CD4-positive, alpha-beta T cell (primary cell): ENCODE results near the gene ITGB2. TPM values are rescaled to one million over a fixed set of nuclear protein-coding genes. Genes with fewer than 3 reads are reported as not detected.

Experiments
- ATAC-seq: fragments of 200-7000 bp; cut with Tn5 transposase; one replicate; pipeline ENCODE4 v1.10.0; 2022; ENCODE audit warnings: mild to moderate bottlenecking; ENCODE audit not compliant: poor library complexity
- CTCF ChIA-PET: fragments of 350-600 bp; sonication (Branson Sonifier 250); formaldehyde crosslinking; loops from one replicate; lab custom pipeline; 2021; ENCODE audit warnings: antibody characterized with exemption, inconsistent platforms; lab: Charles Lee
- POLR2A ChIA-PET: fragments of 350-600 bp; sonication (Branson Sonifier 250); formaldehyde crosslinking; loops from one replicate; lab custom pipeline; 2021; ENCODE audit warnings: antibody characterized with exemption, inconsistent platforms; lab: Charles Lee
- DNase-seq, 14 experiments: peaks; one replicate each; pipeline ENCODE4 v3.0.0-alpha.2; 2013 to 2020; ENCODE audit warnings: mixed read lengths in 2 of 14
- H3K27ac ChIP-seq, 2 donors: one replicate each; pipeline versions ENCODE4 v1.5.1 to v1.7.0; 2013; ENCODE audit warnings: low read length in 2 of 2, low read depth in 1 of 2, mild to moderate bottlenecking in 1 of 2
- H3K27me3 ChIP-seq, 2 experiments: 1 replicate in 1 of 2; 2 replicates in 1 of 2; pipeline versions ENCODE4 v1.6.1 to v1.7.0; 2013; ENCODE audit warnings: low read length in 2 of 2, control low read depth in 1 of 2, mild to moderate bottlenecking in 1 of 2, moderate library complexity in 1 of 2; ENCODE audit not compliant: insufficient read depth in 2 of 2, control insufficient read depth in 1 of 2
- H3K36me3 ChIP-seq: one replicate; pipeline ENCODE4 v1.6.1; 2013; ENCODE audit warnings: low read length, control low read depth; ENCODE audit not compliant: insufficient read depth
- H3K4me1 ChIP-seq: one replicate; pipeline ENCODE4 v1.6.1; 2013; ENCODE audit warnings: low read length, control low read depth; ENCODE audit not compliant: insufficient read depth
- H3K4me3 ChIP-seq: one replicate; pipeline ENCODE4 v1.5.1; 2013; ENCODE audit warnings: mild to moderate bottlenecking, low read length, moderate library complexity
- H3K9me3 ChIP-seq, 2 experiments: 1 replicate in 1 of 2; 2 replicates in 1 of 2; pipeline versions ENCODE4 v1.6.1 to v1.7.0; 2013; ENCODE audit warnings: low read length in 2 of 2, mild to moderate bottlenecking in 2 of 2, control low read depth in 1 of 2, moderate library complexity in 1 of 2; ENCODE audit not compliant: control insufficient read depth in 1 of 2, insufficient read depth in 1 of 2
- H3K27ac Mint-ChIP-seq: one replicate; pipeline ENCODE4 v1.8.0; 2020; ENCODE audit warnings: mixed read lengths
- H3K27me3 Mint-ChIP-seq: one replicate; pipeline ENCODE4 v1.8.0; 2021; ENCODE audit warnings: mixed read lengths
- H3K36me3 Mint-ChIP-seq: one replicate; pipeline ENCODE4 v1.8.0; 2021; ENCODE audit warnings: low read depth, mixed read lengths
- H3K4me1 Mint-ChIP-seq: one replicate; pipeline ENCODE4 v1.8.0; 2021; ENCODE audit warnings: low read depth, mixed read lengths
- H3K4me3 Mint-ChIP-seq: one replicate; pipeline ENCODE4 v1.8.0; 2020; ENCODE audit warnings: mild to moderate bottlenecking, mixed read lengths
- H3K9me3 Mint-ChIP-seq: one replicate; pipeline ENCODE4 v1.8.0; 2020; ENCODE audit warnings: mixed read lengths
- CTCF ChIP-seq: fragments of 200-600 bp; IDR thresholded peaks from one replicate; pipeline ENCODE4 v1.8.0; 2022; ENCODE audit warnings: antibody characterized with exemption, mild to moderate bottlenecking
- intact Hi-C, 2 experiments: fragments of 100-400 bp; cut with DNase I in 1 of 2; cut with micrococcal nuclease in 1 of 2; formaldehyde crosslinking; loops; one replicate each; pipeline versions ENCODE4 v1.15.1 to v1.9.0; 2023 to 2025; cut with DNase I, micrococcal nuclease
- total RNA-seq, 174 experiments: library from RNA in 2 of 174; stranded (reverse) in 2 of 174; gene quantifications; one replicate each; pipeline ENCODE4 v1.2.3 and lab custom pipeline; 2021 to 2026

ITGB2 gene
- total RNA-seq, 2 experiments from 2014 or later: 283 to 284 TPM

DNA sequence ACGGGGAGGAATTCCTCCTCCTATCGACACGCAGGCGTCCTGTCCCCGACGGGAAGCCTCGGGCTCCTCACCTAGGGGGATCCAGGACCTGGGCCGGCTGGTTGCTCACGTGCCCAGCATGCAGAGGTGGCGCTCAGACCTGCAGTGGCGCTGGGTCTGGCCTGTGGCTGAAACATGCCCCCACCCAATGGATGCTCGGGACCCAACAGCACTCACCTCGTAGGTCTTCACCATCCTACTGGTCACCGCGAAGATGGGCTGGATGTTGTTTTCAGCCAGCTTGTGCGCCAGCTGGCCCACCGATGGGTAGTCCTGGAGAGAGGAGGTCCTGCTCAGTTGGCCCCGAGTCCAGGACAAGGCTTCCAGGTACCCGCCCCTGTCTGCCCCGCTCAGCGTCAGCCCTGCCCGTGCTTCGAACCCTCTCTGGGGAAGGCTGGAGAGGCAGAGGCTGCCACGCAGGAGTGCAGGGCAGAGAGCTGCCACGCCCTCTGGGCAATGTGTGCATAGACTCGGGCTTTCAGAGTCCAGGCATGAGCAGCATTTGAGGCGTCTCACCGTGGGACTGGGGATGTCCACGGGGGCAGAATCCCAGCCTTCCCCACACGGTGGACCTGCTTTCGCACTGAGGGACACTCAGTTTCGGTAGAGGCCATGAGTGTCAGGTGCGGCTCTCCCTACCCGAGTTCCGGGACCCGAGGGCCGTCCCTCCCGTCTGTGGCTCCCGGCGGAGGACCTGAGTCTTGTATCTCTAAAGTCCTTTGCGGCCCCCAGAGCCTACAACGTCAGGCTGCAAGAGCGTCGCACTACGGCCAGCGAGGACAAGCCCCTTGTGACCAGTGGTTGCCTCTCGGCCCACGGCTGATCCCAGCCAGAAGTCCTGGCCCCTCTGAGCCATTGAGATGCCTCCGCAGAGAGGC lies 21.6 kb downstream of the ITGB2 start:
- POLR2A ChIA-PET: interaction anchor here (1.2 to 3.8 kb wide), 3 partner anchors 13 to 33 kb away, joined by 4 to 13 read pairs (median 5); no protein-coding TSS in a partner anchor
- peaks cover under 1% of the 10 kb centered on the region for H3K4me1 Mint-ChIP-seq
- no peak for ATAC-seq

DNA sequence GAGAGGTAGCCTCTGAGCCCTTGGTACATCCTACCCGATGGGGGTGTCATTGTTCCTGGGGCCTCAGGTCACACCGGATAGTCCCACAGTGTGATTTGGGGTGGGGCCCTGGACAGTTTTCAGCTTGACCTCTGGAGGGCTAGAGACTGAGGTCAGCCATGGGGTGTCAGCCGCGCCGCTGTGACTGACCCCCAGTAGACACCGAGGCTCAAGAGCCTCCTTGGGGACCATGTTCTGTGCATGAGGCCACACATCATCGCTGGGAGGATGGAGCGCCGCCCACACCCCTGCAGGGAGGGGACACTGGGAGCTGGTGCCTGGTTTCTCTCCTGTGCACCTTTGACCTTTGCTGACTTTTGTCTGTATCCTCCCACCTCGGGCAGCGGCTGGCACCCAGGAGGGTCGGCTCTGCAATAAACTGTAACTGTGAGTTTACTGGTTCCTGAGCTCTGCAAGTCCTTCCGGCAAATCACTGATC lies 22.6 kb downstream of the ITGB2 start:
- H3K36me3 Mint-ChIP-seq: peaks cover 73% of the 10 kb centered on the region
- no peak overlapping the region for H3K4me3 Mint-ChIP-seq
- H3K27me3 ChIP-seq: no peaks in the 10 kb centered on the region
- no peak for TF ChIP-seq CTCF
- no peaks in the 10 kb centered on the region for H3K27me3 Mint-ChIP-seq
- DNase-seq: no peak
- peaks cover 93% of the 10 kb centered on the region for H3K36me3 ChIP-seq
- ChIA-PET POLR2A (interaction anchor here (1.2 to 3.8 kb wide), 5 partner anchors 13 to 34 kb away, joined by 4 to 13 read pairs (median 5); no protein-coding TSS in a partner anchor), CTCF (no interaction called here)
- no peaks in the 10 kb centered on the region for H3K9me3 Mint-ChIP-seq
- intact Hi-C loops: no loop called here
- peaks cover 21% of the 10 kb centered on the region for H3K4me1 ChIP-seq
- H3K4me1 Mint-ChIP-seq: peaks cover 7% of the 10 kb centered on the region
- no peak for ATAC-seq
- H3K27ac ChIP-seq: no peak overlapping the region
- H3K27ac Mint-ChIP-seq: no peak overlapping the region
- H3K9me3 ChIP-seq: no peaks in the 10 kb centered on the region
- H3K4me3 ChIP-seq: no peak overlapping the region

More for the DNA sequence above, 21.6 kb downstream of the ITGB2 start:
- peaks cover 93% of the 10 kb centered on the region for H3K36me3 ChIP-seq
- no peak overlapping the region for H3K4me3 ChIP-seq
- no peaks in the 10 kb centered on the region for H3K27me3 ChIP-seq
- Mint-ChIP-seq H3K36me3 (peaks cover 69% of the 10 kb centered on the region), H3K4me3 (no peak overlapping the region), H3K27ac (no peak overlapping the region), H3K27me3 (no peaks in the 10 kb centered on the region), H3K9me3 (no peaks in the 10 kb centered on the region)
- H3K27ac ChIP-seq: no peak overlapping the region
- no peaks in the 10 kb centered on the region for H3K9me3 ChIP-seq
- intact Hi-C loops: no loop called here
- no peak for DNase-seq
- CTCF ChIA-PET: no interaction called here
- no peak for TF ChIP-seq CTCF
- peaks cover 12% of the 10 kb centered on the region for H3K4me1 ChIP-seq

DNA sequence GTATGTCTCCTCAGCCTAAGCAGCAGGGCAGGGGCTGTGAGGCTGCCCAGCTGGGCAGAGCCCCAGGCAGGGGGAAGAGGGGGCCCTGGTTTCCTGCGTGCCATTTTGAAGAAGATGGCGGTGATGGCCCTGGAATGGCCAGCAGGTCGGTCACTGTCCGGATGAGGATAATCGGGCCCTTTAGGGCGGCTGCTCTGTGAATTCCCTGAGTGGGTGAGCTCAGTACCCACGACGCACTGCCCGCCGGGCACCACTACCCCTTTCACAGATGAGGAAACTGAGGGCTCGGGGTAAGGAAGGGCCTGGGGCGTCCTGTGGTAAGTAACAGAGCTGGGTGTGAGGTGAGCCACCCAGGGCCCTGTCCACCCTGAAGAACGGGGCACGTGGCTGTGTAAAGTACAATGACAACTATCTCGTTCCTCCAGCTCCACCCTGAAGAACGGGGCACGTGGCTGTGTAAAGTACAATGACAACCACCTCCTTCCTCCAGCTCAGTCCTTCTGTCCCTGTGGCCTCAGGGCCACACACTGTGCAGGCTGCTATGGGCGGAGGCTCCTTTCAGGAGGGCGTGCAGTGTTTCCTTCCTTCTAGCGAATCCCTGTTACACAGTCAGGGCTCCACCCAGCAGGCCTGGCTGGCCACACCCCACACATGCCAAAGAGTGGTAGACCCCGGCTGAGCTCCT lies 23.2 kb downstream of the ITGB2 start:
- H3K4me3 ChIP-seq: no peak overlapping the region
- no peak for TF ChIP-seq CTCF
- peaks cover 73% of the 10 kb centered on the region for H3K36me3 Mint-ChIP-seq
- no peaks in the 10 kb centered on the region for H3K9me3 Mint-ChIP-seq
- H3K27ac Mint-ChIP-seq: no peak overlapping the region
- H3K4me3 Mint-ChIP-seq: no peak overlapping the region
- ATAC-seq (no peak), DNase-seq (peak in 1 of 14 experiments; percentile 42)
- H3K36me3 ChIP-seq: peaks cover 91% of the 10 kb centered on the region
- ChIA-PET POLR2A (interaction anchor here (1.2 to 3.8 kb wide), 6 partner anchors 14 to 35 kb away, joined by 4 to 13 read pairs (median 5); no protein-coding TSS in a partner anchor), CTCF (no interaction called here)
- no peaks in the 10 kb centered on the region for H3K27me3 Mint-ChIP-seq
- intact Hi-C loops: no loop called here
- no peaks in the 10 kb centered on the region for H3K27me3 ChIP-seq
- H3K9me3 ChIP-seq: no peaks in the 10 kb centered on the region
- H3K4me1 ChIP-seq: peaks cover 24% of the 10 kb centered on the region
- peaks cover 13% of the 10 kb centered on the region for H3K4me1 Mint-ChIP-seq
- no peak overlapping the region for H3K27ac ChIP-seq
